Measurements from ENCODE around the gene TOMM6.

GRCh38 chr6:41836660-41837052 lies 49.2 kb downstream of the TOMM6 start:
- TF ChIP-seq CTCF (IDR thresholded peaks at IDR 0.05) (no peak), ZFX (IDR thresholded peaks at IDR 0.05; ENCODE audit: borderline replicate concordance) (no peak)

All from 22Rv1 (cell line).